Activated T-helper 1 cell treated with anti-CD3 and anti-CD28 coated beads, Interleukin-2, amount 50 U/mL, for 16 hours (primary cell): ENCODE results near the gene LYPD1.
"Not testable (repeated sequence)": the region's sequence is repeated elsewhere in the genome, so short reads cannot be mapped to it uniquely, and the experiment has no call there.

Experiments
- DNase-seq, 2 donors: peaks; one replicate each; pipeline ENCODE4 v3.0.0-alpha.2; 2020; ENCODE audit warnings: low read depth in 1 of 2, low spot score in 1 of 2

The LYPD1 gene

DNA sequence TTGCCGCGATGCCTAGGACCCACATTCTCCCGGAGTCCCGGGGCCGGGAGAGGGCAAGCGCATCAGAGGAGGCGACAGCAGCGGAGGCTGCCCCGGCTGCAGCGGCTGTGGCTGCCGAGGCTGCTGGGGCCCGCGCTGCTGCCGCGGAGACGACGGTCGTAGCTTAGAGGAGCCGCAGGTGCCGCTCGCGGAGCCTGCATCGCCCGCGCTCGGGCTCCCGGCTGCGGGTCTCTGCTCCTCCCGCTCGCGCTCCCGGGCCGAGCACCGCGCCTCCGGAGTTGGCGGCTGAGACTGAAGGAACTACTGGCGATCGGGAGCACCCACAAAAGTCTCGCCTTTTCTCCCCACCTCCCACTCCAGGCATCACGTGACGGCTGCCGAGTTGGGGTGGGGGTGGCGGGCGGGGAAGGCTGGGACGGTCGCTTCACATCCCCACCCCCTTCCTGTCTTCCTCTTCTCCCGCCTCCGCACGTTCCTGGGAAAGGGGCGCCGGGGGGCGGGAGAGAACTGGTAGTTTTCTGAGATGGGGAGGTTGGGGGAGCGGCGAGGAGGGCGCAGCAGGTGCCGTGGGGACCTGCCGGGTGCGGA, at the start of gene LYPD1:
LYPD1 (minus strand) TSS at position 298 of the 588 bp plus-strand sequence; CDS start at position 25, 273 bp downstream.
- no peak for DNase-seq

DNA sequence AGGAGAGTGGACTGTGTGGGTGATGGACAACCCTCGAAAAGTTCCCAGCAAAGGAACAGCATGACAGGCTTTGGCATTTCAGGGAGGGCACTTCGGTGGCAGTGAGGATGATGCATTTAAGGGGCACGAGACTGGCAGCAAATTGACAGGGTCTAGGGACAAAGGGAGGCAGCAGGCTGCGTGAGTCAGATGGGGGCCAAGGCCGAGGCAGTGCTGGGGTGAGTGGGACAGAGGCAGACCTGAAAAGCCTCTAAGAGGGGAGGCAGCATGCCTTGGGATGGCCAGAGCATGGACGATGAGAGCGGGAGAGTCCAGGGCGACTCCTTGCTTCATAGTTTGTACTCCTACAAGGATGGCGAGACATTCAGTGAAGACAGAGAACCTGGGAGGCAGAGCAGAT, 49.5 kb upstream of the LYPD1 start:
- no peak for DNase-seq

- no peak for DNase-seq
Measured at GRCh38 chr2:132716954-132717353, 46.9 kb upstream of the LYPD1 start.

GRCh38 chr2:132715386-132716351, 45.7 kb upstream of the LYPD1 start:
- no peak for DNase-seq

DNA sequence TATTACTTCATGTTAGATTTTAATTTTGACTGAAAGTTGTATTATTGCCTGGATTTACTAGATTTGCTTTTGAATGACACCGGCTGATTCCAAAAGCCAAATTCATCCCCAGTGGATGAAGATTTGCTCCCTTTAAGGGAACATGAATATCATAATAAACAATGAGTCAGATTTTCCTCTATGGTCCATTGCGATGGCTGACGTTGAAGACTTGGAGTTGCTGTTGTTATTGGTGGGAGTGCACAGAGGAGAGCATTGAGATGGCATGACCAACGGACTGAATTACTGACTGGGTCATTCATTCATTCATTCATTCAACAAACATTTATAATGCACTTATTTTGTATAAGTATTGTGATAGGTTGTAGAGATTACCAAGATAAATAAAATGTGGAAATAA, 33.4 kb upstream of the LYPD1 start:
- no peak for DNase-seq

GRCh38 chr2:132701810-132702209, 31.8 kb upstream of the LYPD1 start:
- DNase-seq: no peak

DNA sequence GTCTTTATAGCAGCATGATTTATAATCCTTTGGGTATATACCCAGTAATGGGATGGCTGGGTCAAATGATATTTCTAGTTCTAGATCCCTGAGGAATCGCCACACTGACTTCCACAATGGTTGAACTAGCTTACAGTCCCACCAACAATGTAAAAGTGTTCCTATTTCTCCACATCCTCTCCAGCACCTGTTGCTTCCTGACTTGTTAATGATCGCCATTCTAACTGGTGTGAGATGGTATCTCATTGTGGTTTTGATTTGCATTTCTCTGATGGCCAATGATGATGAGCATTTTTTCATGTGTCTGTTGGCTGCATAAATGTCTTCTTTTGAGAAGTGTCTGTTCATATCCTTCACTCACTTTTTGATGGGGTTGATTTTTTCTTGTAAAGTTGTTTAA, 29.8 kb upstream of the LYPD1 start:
- DNase-seq: not testable (repeated sequence)

DNA sequence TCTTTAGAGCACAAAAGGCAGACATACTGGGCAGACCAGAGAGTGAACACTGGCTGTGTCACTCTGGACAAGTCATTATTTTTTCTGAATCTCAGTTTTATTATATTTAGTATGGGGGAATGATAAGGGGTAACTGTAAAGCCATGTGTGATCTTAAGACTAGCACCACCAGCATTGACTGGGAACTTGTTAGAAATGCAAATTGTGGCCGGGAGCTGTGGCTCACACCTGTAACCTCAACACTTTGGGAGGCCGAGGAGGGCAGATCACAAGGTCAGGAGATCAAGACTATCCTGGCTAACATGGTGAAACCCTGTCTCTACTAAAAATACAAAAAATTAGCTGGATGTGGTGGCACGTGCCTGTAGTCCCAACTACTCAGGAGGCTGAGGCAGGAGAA, 28.3 kb upstream of the LYPD1 start:
- not testable (repeated sequence) for DNase-seq

DNA sequence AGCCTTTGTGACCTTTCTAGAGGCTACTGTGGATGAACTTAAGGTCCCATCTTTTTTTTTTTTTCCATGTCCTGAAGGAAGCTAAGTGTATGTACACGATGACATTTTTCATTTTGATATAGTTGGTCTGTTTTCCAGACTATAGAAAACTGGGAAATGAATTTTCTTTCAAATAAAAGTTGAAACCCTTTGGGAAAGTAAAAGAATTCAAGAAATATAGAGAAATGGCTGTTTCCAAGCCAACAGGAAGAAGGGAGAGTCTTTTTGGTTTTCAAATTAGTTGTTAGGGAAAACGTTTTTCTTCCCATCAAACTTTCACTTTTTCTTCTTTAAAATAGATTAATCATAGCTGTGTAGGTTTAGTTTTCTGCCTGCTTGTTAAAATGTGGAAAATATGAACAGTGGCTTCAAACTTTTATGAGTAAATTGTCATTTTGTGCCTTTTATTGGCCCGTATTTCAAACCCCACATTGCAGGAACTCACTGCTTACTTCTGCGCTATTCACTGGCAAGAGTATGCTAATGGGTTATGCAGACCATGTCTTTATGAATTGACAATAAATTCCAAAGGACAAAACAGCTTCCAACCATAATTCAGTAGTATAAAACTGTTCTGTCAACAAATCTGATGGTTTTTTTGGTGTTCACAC, 27.7 kb upstream of the LYPD1 start:
- no peak for DNase-seq

DNA sequence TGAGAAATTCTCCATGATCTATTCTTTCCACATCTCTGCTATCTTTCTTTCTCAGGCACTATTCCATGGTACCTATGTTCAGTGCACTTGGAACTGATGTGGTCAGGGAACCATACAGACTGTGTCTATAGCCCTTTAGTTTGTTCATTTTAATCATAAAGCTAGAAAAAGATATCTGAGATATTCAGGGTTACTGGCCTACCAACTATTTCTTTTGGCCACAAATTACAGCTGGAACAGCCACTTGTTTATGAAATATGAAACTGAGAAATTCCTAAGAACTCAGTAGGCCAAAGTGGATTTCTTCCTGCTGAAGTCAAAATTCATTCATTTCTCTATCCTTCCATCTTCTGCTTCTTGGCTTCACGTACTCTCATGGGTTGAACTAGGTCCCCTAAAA, 22.8 kb upstream of the LYPD1 start:
- no peak for DNase-seq

- DNase-seq: no peak
Measured at GRCh38 chr2:132691556-132691955, 21.6 kb upstream of the LYPD1 start.

GRCh38 chr2:132690664-132691303, 20.8 kb upstream of the LYPD1 start:
- DNase-seq: no peak

DNA sequence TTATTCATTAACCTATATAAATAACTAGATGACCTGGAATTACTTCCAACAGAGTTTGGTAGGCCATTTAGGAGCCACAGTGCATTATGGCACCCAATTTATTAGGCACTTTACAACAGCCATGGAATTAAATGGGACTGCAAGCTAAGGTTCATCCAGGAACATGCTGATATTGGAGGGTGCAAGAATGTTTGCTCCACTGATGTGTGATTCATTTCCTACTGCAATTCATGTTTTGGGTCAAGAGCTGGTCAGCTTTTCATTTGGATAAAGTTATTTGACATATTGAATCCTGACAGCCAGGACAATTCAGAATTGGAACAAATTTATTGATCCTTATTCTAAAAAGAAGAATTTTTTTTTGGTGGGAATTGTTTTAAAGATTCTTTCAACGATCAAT, 11.8 kb upstream of the LYPD1 start:
- no peak for DNase-seq

DNA sequence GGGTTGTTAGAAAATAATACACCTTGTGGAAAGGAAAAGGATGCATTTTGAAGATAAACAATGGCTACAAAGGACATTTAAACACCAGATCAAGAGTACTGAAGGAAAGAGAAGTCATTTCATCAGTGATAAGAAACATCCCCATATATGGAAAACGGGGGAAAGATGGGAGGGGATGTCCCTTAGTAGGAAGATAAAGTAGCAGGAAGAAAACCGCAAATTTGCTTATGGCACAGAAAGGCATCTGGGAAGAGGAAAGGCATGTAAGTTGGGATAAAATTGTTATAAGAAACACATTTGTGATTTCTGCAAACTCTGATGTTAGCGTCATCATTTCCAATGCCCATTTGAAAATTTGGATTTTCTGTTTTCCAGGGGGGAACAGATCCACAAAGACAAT, 10.5 kb upstream of the LYPD1 start:
- DNase-seq: no peak

DNA sequence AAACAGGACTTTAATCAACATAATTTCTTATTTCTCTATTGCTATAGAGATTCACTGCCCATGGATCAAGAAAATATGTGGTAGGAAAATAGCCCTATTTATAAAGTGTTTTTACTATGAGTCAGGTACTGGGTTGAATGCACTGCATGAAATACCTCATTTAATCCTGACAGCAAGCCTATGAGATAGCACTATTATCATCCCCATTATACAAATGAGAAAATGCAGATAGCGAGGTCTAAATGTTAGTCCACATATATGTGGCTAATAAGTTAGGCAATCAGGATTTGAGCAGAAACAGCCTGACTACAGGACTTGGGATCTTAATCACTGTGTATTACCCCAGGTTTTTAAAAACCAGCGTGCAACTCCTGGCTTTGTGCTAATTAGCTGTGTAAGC, 8.5 kb upstream of the LYPD1 start:
- DNase-seq: no peak

- DNase-seq: no peak
Measured at GRCh38 chr2:132677661-132678060, 7.7 kb upstream of the LYPD1 start.

GRCh38 chr2:132676999-132677398, 7.0 kb upstream of the LYPD1 start:
- DNase-seq: no peak

GRCh38 chr2:132671151-132671835, 1.3 kb upstream of the LYPD1 start:
- DNase-seq: no peak

- DNase-seq: no peak
Measured at GRCh38 chr2:132670496-132671150, 618 bp upstream of the LYPD1 start.
